Dermis blood vessel endothelial cell (primary cell): Measurements from ENCODE around the gene ATP13A4. TPM values are rescaled to one million over a fixed set of nuclear protein-coding genes. Genes with fewer than 3 reads are reported as not detected.

ENCODE experiments used
- DNase-seq: peaks from one replicate; pipeline ENCODE4 v3.0.0; 2010
- total RNA-seq: library from RNA; depleted of rRNA; stranded (reverse); fragments of >200 nt; gene quantifications from 2 replicates; pipeline ENCODE4 v1.2.3, GENCODE V29; 2014

ATP13A4 gene
- total RNA-seq, 1 donor from 2014 or later, result not detected

GRCh38 chr3:193396451-193397244 is 158.0 kb downstream of the ATP13A4 start:
- DNase-seq, result no peak

- DNase-seq, result no peak
Observed at GRCh38 chr3:193391902-193392301, 162.8 kb downstream of the ATP13A4 start.

- no peak for DNase-seq
Observed at GRCh38 chr3:193389335-193389734, 165.4 kb downstream of the ATP13A4 start.

- no peak for DNase-seq
Observed at GRCh38 chr3:193388361-193388760, 166.3 kb downstream of the ATP13A4 start.

- DNase-seq, result no peak
Observed at GRCh38 chr3:193387596-193387995, 167.1 kb downstream of the ATP13A4 start.

- no peak for DNase-seq
Observed at GRCh38 chr3:193378706-193379105, 176.0 kb downstream of the ATP13A4 start, which contains the start of gene ATP13A5. ATP13A5 (minus strand) TSS chr3:193378753; CDS start chr3:193378725, 28 bp downstream.

GRCh38 chr3:193377591-193377990 is 177.1 kb downstream of the ATP13A4 start:
- DNase-seq, result no peak

GRCh38 chr3:193375614-193376013 is 179.1 kb downstream of the ATP13A4 start:
- no peak for DNase-seq

GRCh38 chr3:193372783-193373182 is 181.9 kb downstream of the ATP13A4 start:
- no peak for DNase-seq

- DNase-seq, result no peak
Observed at GRCh38 chr3:193367868-193368267, 186.8 kb downstream of the ATP13A4 start.

- no peak for DNase-seq
Observed at GRCh38 chr3:193357291-193357690, 197.4 kb downstream of the ATP13A4 start.

- no peak for DNase-seq
Observed at GRCh38 chr3:193354423-193354822, 200.3 kb downstream of the ATP13A4 start.

Other genes with a start within 250 kb of the ATP13A4 start
- not detected in 2 replicates for gene ATP13A5, start 176.1 kb downstream of the ATP13A4 start, total RNA-seq
- 61.1 and 116 TPM in 2 replicates for gene OPA1, start 38.3 kb upstream of the ATP13A4 start, total RNA-seq